ENCODE results near the gene CALML6.
"Not testable (repeated sequence)": the region's sequence is repeated elsewhere in the genome, so short reads cannot be mapped to it uniquely, and the experiment has no call there.

CALML6 gene, protein sequence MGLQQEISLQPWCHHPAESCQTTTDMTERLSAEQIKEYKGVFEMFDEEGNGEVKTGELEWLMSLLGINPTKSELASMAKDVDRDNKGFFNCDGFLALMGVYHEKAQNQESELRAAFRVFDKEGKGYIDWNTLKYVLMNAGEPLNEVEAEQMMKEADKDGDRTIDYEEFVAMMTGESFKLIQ

DNA sequence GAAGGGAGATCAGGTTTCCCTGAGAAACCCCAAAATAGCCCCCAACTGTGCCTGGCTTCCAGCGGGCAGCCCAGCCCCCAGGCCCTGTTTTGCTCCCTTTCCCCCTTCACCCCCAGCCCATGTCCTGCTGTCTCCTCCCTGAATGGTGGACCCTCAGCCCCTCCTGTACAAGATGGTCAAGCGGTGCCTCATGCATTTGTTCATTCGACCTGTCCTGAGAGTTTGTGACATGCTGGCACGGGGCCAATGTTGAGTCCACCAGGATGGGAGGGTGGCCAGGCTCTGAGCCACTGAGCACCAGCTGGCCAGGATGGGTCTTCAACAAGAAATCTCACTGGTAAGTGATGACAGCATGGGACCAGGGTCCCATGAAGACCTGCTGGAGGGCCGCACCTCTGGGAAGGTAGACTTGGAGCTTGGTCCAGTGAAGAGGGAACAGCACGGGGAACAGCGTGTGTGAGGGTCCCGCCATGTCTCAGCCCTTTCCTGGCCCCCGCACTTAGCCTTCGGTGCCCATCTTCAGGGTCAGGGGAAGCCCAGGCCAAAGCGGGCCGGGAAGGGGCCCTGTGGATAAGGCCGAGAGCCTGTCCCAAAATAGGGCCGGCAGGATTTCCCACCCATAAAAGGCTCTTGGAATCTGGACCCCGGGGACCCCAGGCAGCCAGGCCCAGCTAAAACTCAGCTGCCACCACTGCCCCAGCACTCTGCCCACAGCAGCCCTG is at the start of gene CALML6:
TSS of gene CALML6 (plus strand) at position 290 of the 722 bp plus-strand sequence. CDS start at position 311, 21 bp downstream.
- no peak for DNase-seq (ENCODE audit: insufficient read length, low spot score)
- FAIRE-seq: no peak

DNA sequence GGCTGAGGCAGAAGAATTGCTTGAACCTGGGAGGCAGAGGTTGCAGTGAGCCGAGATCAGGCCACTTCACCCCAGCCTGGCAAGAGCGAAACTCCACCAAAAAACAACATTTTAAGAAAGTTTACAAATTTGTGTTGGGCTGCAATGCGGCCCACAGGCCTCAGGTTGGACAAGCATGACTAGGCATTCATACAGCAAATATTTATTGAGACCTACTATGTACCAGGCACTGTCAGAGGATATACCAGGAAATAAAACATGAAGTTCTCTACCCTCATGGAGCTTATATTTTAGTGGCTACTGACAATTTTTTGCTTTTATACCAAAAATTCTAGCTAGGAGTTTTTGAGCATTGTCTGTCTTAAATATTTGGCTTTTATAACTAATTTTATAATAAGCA is 47.9 kb upstream of the CALML6 start:
- DNase-seq (ENCODE audit: insufficient read length, low spot score): no peak
- FAIRE-seq: no peak

GRCh38 chr1:1869469-1869868 is 45.6 kb upstream of the CALML6 start:
- FAIRE-seq (no peak), DNase-seq (ENCODE audit: insufficient read length, low spot score) (no peak)

- FAIRE-seq (no peak), DNase-seq (ENCODE audit: insufficient read length, low spot score) (no peak)
These were observed 42.6 kb upstream of the CALML6 start for GRCh38 chr1:1872329-1872994.

- no peak for FAIRE-seq
- no peak for DNase-seq (ENCODE audit: insufficient read length, low spot score)
These were observed 41.9 kb upstream of the CALML6 start for GRCh38 chr1:1873186-1873585.

GRCh38 chr1:1874901-1875300 is 40.2 kb upstream of the CALML6 start:
- DNase-seq (ENCODE audit: insufficient read length, low spot score) (no peak), FAIRE-seq (no peak)

GRCh38 chr1:1875932-1876331 is 39.1 kb upstream of the CALML6 start:
- DNase-seq (ENCODE audit: insufficient read length, low spot score) (no peak), FAIRE-seq (no peak)

DNA sequence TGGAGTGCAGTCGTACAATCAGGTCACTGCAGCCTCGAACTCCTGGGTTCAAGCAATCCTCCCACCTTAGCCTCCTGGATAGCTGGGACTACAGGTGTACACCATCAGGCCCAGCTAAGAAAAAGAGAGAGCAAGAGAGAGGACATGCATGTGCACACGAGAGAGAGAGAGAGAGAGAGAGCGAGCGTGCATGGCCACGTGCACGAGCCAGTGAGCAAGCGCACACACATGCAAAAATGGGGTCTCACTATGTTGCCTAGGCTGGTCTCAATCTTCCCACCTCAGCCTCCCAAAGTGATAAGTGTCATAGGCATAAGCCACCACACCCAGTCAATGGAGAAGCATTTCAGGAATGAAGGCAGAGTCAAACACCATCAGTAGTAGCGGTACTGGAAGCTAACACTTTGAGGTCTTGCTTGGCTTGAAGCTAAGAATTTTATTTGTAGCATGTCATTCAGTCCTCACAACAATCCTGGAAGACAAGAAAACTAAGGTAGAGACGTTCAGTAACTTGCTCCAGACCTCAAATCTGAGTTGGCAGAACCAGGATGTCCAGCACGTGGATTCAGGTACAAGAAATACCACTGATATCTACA is 38.6 kb upstream of the CALML6 start:
- FAIRE-seq: no peak
- DNase-seq (ENCODE audit: insufficient read length, low spot score): no peak

GRCh38 chr1:1877865-1878436 is 37.1 kb upstream of the CALML6 start:
- FAIRE-seq (no peak), DNase-seq (ENCODE audit: insufficient read length, low spot score) (no peak)

DNA sequence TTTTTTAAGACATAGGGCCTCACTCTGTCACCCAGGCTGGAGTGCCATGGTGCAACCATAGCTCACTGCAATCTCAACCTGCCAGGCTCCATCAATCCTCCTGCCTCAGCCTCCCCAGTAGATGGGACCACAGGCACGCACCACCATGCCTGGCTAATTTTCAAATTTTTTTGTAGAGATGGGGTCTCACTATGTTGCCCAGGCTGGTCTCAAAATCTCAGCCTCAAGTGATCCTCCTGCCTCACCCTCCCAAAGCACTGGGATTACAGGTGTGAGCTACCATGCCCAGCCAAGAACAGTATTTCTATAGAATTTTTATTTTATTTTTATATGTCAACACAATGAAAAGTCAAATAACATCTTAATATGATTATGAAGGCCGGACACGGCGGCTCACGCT is 35.1 kb upstream of the CALML6 start:
- no peak for FAIRE-seq
- no peak for DNase-seq (ENCODE audit: insufficient read length, low spot score)

DNA sequence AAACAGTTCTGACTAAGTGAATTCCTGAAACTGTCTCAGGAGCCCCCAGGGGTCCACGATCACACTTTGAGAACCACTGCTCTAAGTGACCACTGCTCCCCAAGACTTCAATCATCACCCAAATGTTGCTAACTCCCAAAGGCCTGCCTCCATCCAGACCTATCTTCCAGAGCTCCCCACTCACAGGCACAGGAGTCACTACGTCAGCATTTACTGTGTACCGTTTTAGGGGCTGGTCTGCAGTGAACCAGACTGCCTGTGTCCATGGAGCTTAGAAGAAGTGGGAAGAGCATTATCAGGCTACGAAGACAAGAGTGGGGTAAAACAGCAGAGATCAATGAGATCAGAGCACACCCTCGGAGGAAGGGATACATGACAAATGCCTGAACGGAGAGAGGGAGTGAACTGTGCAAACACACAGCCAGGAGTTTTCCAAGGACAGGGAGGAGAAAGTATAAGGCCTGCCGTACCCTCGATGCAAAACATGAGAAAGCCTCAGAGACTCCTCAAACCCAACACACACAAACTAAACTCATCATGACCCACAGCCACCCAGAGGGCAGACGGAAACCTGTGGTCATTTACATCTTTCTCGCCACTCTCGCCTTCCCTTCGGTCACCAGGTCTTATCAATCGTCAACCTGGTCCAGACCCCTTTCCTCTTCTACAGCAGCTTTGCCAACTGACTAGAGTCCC is 34.3 kb upstream of the CALML6 start:
- no peak for FAIRE-seq
- no peak for DNase-seq (ENCODE audit: insufficient read length, low spot score)

DNA sequence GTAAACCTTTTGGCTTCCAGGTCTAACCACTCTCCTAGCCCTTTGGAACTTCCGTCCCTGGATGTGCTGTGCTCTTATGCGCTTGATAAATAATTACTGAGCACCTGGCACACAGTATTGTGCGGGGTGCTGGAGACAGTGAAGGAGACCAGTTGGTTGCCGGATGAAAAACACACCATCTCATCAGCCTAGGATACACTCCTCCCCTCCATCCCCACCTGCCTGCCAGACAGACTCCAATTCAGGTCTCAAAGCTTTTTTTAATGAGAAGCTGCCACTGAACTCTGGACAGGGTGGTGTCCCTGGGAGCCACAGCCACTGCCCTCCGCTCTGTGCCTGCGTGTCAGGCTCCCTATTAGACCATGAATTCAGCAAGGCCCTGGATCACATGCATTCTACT is 33.3 kb upstream of the CALML6 start:
- FAIRE-seq: no peak
- no peak for DNase-seq (ENCODE audit: insufficient read length, low spot score)

DNA sequence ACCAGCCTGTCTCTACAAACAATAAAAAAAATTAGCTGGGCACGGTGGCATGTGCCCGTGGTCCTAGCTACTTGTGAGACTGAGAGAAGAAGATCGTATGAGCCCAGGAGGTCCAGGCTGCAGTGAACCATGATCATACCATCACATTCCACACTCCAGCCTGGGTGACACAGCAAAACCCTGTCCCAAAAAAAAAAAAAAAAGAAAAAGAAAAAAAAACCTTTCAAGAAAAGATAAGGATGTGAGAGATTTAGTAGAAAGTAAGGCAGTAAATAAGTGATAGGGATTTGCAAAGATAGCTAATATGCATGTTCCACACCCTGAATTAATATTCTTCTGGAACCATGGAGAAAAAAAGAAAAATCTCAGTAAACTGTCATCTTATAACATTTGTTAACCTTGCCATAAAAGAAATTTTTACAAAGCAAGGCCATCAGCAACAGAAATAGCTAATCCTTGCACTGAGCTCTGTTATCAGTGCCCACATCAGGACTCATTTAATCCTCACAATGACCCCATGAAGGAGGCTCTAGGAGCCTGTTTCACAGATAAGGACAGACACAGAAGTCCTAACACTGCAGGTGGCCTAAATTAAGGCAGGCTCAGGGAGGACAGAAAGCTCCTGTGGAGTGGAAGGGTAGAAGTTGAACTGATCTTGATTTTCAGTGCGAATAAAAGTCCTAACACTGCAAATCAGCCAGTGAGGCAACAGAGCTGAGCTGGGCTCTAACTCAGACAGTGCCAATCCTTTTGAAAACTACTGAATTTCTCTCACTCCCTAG is 31.8 kb upstream of the CALML6 start:
- FAIRE-seq (no peak), DNase-seq (ENCODE audit: insufficient read length, low spot score) (no peak)

DNA sequence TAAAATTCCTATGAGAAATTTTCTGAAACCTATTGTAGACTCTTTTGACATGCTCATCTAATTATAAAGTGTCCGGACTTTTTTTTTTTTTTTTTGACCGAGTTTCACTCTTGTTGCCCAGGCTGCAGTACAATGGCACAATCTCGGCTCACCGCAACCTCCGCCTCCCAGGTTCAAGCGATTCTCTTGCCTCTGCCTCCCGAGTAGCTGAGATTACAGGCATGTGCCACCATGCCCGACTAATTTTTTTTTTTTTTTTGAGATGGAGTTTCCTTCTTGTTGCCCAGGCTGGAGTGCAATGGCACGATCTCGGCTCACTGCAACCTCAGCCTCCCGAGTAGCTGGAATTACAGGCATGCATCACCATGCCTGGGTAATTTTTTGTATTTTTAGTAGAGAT is 31.2 kb upstream of the CALML6 start:
- FAIRE-seq; DNase-seq (ENCODE audit: insufficient read length, low spot score): not testable (repeated sequence)

GRCh38 chr1:1889090-1889750 is 25.8 kb upstream of the CALML6 start:
- DNase-seq (ENCODE audit: insufficient read length, low spot score) (no peak), FAIRE-seq (no peak)

DNA sequence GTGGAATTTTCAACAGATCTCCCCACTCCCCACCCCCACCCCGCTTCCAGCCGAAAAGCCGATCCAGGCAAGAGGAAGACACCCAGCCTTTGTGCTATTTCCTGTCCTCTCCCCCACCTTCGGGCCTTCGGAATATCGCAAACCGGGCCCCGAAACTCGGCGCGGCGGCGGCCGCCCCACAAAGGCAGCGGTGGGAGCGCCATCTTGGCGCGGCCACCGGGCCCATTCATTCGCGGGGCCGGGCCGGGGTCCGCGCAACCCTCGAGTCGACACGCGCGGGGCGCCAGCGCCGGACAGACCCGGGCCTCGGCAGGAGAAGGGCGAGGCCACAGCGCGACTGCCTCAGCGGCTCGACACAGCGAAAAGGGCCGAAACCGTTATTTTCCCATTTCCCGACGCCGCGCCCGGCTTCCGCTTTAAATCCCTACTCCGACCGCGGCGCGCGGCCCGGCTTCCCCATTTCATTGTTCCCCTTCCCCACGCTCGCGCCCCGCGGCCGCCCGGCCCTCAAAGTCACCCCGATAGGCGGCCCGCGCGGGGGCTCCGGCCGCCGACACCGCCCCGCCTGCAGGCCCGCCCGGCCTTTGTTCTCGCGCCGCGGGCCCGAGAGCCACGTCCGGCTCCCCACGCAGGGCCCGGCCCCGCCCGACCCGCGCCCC is 25.1 kb upstream of the CALML6 start:
- peak; percentile 72 for FAIRE-seq
- peak; percentile 70 for DNase-seq (ENCODE audit: insufficient read length, low spot score)

- DNase-seq (ENCODE audit: insufficient read length, low spot score) (peak; percentile 98), FAIRE-seq (peak; percentile 93)
These were observed 24.3 kb upstream of the CALML6 start, which contains the start of gene GNB1 for GRCh38 chr1:1890506-1891348. GNB1 (minus strand) TSS chr1:1891087; CDS start chr1:1825453, 65,634 bp downstream.

All from GM19239 (cell line).